BLaER1 (cell line): ENCODE measurements around the gene POLR2A.

Source experiments
- H3K27ac ChIP-seq: shearing (Covaris generic); formaldehyde crosslinking; 2 replicates; pipeline ENCODE4 v1.8.1; 2022
- H3K27me3 ChIP-seq: shearing (Covaris generic); formaldehyde crosslinking; 2 replicates; pipeline ENCODE4 v1.8.1; 2022
- H3K36me3 ChIP-seq: shearing (Covaris generic); formaldehyde crosslinking; 2 replicates; pipeline ENCODE4 v1.8.1; 2022
- H3K4me1 ChIP-seq: shearing (Covaris generic); formaldehyde crosslinking; 2 replicates; pipeline ENCODE4 v1.8.1; 2022
- H3K4me2 ChIP-seq: shearing (Covaris generic); formaldehyde crosslinking; 2 replicates; pipeline ENCODE4 v1.8.1; 2022
- H3K4me3 ChIP-seq: shearing (Covaris generic); formaldehyde crosslinking; 2 replicates; pipeline ENCODE4 v1.8.1; 2022
- H3K9ac ChIP-seq: shearing (Covaris generic); formaldehyde crosslinking; 2 replicates; pipeline ENCODE4 v1.8.1; 2022
- H3K9me3 ChIP-seq: shearing (Covaris generic); formaldehyde crosslinking; 2 replicates; pipeline ENCODE4 v1.8.1; 2022
- H4K20me1 ChIP-seq: shearing (Covaris generic); formaldehyde crosslinking; 2 replicates; pipeline ENCODE4 v1.8.1; 2022
- Cebpa-rat ChIP-seq: shearing (Covaris generic); IDR thresholded peaks from 2 replicates; pipeline ENCODE4 v1.8.1; 2022

Gene POLR2A

DNA sequence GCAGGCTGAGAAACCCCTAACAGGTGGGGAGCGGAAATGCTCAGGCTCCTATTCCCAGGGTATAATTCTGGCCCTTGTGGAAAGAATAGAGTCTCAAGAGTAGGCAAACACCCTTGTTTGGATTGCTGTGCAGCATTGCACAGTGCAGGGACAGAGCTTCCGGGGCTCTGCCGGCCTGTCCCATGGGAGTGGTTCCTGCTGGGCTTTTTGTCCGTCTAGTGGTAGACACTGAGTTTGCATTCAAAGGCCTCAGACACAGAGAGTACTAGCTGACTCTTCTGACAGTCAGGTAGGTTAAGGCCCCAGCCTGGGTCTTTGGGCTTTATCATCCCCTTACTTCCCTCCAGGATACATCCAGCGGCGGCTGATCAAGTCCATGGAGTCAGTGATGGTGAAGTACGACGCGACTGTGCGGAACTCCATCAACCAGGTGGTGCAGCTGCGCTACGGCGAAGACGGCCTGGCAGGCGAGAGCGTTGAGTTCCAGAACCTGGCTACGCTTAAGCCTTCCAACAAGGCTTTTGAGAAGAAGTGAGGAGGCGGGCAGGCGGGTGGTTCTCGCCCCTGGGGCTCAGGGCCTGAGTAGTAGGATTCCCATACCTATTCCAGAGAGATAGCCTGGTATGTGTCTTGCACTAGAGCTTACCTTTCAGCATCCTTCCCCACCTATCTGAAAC, 18.1 kb downstream of the POLR2A start:
- no peak overlapping the region for H3K9ac ChIP-seq
- H4K20me1 ChIP-seq: peaks cover 73% of the 10 kb centered on the region
- no peak for TF ChIP-seq Cebpa-rat
- H3K4me1 ChIP-seq: no peaks in the 10 kb centered on the region
- no peak overlapping the region for H3K27ac ChIP-seq
- H3K9me3 ChIP-seq: no peaks in the 10 kb centered on the region
- H3K4me3 ChIP-seq: no peak overlapping the region
- no peak overlapping the region for H3K4me2 ChIP-seq
- no peaks in the 10 kb centered on the region for H3K27me3 ChIP-seq
- peaks cover 100% of the 10 kb centered on the region for H3K36me3 ChIP-seq

DNA sequence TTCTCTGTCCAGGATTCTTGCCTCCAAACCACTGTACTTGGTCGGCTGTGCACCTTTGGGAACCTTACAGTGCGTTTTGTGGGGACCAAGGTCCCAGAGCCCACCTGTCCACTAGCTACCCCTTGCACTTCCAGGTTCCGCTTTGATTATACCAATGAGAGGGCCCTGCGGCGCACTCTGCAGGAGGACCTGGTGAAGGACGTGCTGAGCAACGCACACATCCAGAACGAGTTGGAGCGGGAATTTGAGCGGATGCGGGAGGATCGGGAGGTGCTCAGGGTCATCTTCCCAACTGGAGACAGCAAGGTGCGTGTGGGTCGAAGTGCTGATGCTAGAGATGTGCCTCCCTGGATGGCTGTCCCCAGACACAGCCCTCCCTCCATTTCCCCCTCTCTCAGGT, 18.8 kb downstream of the POLR2A start:
- no peaks in the 10 kb centered on the region for H3K27me3 ChIP-seq
- peaks cover 100% of the 10 kb centered on the region for H3K36me3 ChIP-seq

DNA sequence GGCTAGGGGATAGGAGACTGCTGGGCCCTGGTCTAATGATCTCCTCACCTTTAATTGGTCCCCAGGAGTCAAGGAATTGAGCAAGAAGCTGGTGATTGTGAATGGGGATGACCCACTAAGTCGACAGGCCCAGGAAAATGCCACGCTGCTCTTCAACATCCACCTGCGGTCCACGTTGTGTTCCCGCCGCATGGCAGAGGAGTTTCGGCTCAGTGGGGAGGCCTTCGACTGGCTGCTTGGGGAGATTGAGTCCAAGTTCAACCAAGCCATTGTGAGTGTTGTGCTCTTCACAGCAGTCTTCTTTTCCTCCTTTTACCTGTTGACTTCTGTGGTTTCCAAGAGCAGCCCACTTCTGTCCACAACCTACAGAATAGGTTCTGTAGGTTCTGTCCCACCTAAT, 19.4 kb downstream of the POLR2A start:
- Histone ChIP-seq H3K4me2 (no peak overlapping the region), H3K36me3 (peaks cover 100% of the 10 kb centered on the region), H3K4me1 (no peaks in the 10 kb centered on the region), H3K27me3 (no peaks in the 10 kb centered on the region), H4K20me1 (peaks cover 60% of the 10 kb centered on the region), H3K27ac (no peak overlapping the region), H3K9me3 (no peaks in the 10 kb centered on the region), H3K4me3 (no peak overlapping the region), H3K9ac (no peak overlapping the region)
- TF ChIP-seq Cebpa-rat: no peak

More for the DNA sequence above, 18.8 kb downstream of the POLR2A start:
- Histone ChIP-seq H3K4me3 (no peak overlapping the region), H3K4me2 (no peak overlapping the region), H3K9ac (no peak overlapping the region), H4K20me1 (peaks cover 66% of the 10 kb centered on the region), H3K9me3 (no peaks in the 10 kb centered on the region), H3K4me1 (no peaks in the 10 kb centered on the region), H3K27ac (no peak overlapping the region)
- TF ChIP-seq Cebpa-rat: no peak

DNA sequence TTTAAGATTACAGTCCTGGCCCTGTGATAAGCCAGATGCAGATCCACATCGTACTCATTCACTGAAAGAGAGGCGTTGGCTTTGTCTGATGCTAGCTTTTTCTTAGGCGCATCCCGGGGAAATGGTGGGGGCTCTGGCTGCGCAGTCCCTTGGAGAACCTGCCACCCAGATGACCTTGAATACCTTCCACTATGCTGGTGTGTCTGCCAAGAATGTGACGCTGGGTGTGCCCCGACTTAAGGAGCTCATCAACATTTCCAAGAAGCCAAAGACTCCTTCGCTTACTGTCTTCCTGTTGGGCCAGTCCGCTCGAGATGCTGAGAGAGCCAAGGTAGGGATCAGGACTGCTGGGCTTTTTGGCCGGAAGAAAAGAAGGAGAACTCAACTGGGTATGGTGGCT, 24.0 kb downstream of the POLR2A start:
- peaks cover 56% of the 10 kb centered on the region for H4K20me1 ChIP-seq
- no peak overlapping the region for H3K27ac ChIP-seq
- no peak overlapping the region for H3K4me3 ChIP-seq
- H3K4me2 ChIP-seq: no peak overlapping the region
- TF ChIP-seq Cebpa-rat: no peak
- no peak overlapping the region for H3K9ac ChIP-seq
- no peaks in the 10 kb centered on the region for H3K27me3 ChIP-seq
- H3K36me3 ChIP-seq: peaks cover 100% of the 10 kb centered on the region
- no peaks in the 10 kb centered on the region for H3K4me1 ChIP-seq
- no peaks in the 10 kb centered on the region for H3K9me3 ChIP-seq

DNA sequence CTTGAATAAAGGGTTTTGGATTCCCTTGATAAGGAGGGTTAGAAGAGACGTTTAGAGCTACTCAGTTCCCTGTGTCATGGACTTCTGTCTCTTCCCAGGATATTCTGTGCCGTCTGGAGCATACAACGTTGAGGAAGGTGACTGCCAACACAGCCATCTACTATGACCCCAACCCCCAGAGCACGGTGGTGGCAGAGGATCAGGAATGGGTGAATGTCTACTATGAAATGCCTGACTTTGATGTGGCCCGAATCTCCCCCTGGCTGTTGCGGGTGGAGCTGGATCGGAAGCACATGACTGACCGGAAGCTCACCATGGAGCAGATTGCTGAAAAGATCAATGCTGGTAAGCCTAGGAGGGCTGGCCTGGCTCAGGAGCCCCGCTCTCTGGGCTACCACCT, 24.7 kb downstream of the POLR2A start:
- H3K9me3 ChIP-seq: no peaks in the 10 kb centered on the region
- no peak overlapping the region for H3K4me3 ChIP-seq
- peaks cover 100% of the 10 kb centered on the region for H3K36me3 ChIP-seq
- no peak for TF ChIP-seq Cebpa-rat
- H3K27me3 ChIP-seq: no peaks in the 10 kb centered on the region
- H3K9ac ChIP-seq: no peak overlapping the region
- H4K20me1 ChIP-seq: peaks cover 53% of the 10 kb centered on the region
- no peaks in the 10 kb centered on the region for H3K4me1 ChIP-seq
- H3K27ac ChIP-seq: no peak overlapping the region
- H3K4me2 ChIP-seq: no peak overlapping the region

DNA sequence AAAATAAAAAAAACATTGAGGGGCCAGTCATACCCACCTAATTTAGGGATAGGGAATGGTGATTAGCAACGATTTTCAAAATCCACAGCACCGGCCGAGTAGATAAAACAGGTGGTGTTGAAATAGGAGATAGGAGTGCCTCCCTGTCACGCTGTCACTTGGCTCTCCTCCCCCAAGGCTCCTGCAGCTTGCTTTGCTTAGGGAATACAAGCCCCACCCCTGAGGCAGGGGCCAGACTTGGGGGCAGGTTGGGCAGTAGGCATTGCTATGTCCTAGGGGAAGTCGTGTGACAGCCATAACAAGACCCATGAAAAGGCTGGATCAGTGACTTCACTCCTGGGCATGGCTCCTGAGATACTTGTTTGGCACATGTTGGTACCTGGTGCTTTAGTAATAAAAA, 25.8 kb downstream of the POLR2A start:
- Histone ChIP-seq H3K9me3 (no peaks in the 10 kb centered on the region), H3K36me3 (peaks cover 93% of the 10 kb centered on the region), H3K4me1 (no peaks in the 10 kb centered on the region), H4K20me1 (peaks cover 61% of the 10 kb centered on the region), H3K4me3 (no peak overlapping the region), H3K4me2 (no peak overlapping the region), H3K27ac (no peak overlapping the region), H3K9ac (no peak overlapping the region), H3K27me3 (no peaks in the 10 kb centered on the region)
- no peak for TF ChIP-seq Cebpa-rat

DNA sequence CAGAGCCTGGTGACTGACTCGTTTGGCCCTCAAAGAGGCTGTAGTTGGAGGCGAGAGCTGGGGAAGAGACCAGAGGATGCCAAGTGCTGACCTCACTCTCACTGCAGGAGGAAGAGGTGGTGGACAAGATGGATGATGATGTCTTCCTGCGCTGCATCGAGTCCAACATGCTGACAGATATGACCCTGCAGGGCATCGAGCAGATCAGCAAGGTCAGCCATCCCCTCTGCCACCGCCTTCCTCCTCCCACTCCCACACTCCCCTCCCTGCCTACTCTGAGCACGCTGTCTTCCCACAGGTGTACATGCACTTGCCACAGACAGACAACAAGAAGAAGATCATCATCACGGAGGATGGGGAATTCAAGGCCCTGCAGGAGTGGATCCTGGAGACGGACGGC, 26.9 kb downstream of the POLR2A start:
- Histone ChIP-seq H3K4me3 (no peak overlapping the region), H3K4me2 (no peak overlapping the region), H3K36me3 (peaks cover 90% of the 10 kb centered on the region), H3K9ac (no peak overlapping the region), H3K4me1 (no peaks in the 10 kb centered on the region), H3K27ac (no peak overlapping the region), H3K27me3 (no peaks in the 10 kb centered on the region), H4K20me1 (peaks cover 51% of the 10 kb centered on the region), H3K9me3 (no peaks in the 10 kb centered on the region)
- no peak for TF ChIP-seq Cebpa-rat

DNA sequence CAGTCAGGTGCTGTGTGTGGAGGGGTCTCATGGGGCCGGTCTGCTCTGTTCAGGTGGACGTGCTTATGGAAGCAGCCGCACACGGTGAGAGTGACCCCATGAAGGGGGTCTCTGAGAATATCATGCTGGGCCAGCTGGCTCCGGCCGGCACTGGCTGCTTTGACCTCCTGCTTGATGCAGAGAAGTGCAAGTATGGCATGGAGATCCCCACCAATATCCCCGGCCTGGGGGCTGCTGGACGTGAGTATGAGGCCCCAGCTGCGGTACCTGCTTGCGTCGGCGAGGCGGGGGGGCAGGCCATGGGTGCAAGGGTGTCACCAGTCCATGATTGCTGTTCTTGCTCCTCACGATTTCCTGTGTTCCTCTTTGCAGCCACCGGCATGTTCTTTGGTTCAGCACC, 27.9 kb downstream of the POLR2A start:
- Histone ChIP-seq H3K36me3 (peaks cover 83% of the 10 kb centered on the region), H3K27ac (no peak overlapping the region), H3K9ac (no peak overlapping the region), H3K27me3 (no peaks in the 10 kb centered on the region), H3K4me2 (no peak overlapping the region), H3K9me3 (no peaks in the 10 kb centered on the region), H3K4me3 (no peak overlapping the region), H3K4me1 (no peaks in the 10 kb centered on the region), H4K20me1 (peaks cover 41% of the 10 kb centered on the region)
- no peak for TF ChIP-seq Cebpa-rat

DNA sequence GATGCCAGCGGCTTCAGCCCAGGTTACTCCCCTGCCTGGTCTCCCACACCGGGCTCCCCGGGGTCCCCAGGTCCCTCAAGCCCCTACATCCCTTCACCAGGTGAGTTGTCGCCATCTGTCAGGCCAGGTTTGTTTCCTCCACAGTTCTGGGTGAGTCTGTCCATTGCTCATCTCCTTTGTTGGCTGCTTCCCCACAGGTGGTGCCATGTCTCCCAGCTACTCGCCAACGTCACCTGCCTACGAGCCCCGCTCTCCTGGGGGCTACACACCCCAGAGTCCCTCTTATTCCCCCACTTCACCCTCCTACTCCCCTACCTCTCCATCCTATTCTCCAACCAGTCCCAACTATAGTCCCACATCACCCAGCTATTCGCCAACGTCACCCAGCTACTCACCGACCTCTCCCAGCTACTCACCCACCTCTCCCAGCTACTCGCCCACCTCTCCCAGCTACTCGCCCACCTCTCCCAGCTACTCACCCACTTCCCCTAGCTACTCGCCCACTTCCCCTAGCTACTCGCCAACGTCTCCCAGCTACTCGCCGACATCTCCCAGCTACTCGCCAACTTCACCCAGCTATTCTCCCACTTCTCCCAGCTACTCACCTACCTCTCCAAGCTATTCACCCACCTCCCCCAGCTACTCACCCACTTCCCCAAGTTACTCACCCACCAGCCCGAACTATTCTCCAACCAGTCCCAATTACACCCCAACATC, 28.8 kb downstream of the POLR2A start:
- Histone ChIP-seq H3K9ac (no peak overlapping the region), H3K27ac (no peak overlapping the region), H3K4me3 (no peak overlapping the region), H3K27me3 (no peaks in the 10 kb centered on the region), H4K20me1 (peaks cover 40% of the 10 kb centered on the region), H3K36me3 (peaks cover 78% of the 10 kb centered on the region), H3K4me2 (no peak overlapping the region), H3K9me3 (no peaks in the 10 kb centered on the region), H3K4me1 (no peaks in the 10 kb centered on the region)
- TF ChIP-seq Cebpa-rat: no peak

DNA sequence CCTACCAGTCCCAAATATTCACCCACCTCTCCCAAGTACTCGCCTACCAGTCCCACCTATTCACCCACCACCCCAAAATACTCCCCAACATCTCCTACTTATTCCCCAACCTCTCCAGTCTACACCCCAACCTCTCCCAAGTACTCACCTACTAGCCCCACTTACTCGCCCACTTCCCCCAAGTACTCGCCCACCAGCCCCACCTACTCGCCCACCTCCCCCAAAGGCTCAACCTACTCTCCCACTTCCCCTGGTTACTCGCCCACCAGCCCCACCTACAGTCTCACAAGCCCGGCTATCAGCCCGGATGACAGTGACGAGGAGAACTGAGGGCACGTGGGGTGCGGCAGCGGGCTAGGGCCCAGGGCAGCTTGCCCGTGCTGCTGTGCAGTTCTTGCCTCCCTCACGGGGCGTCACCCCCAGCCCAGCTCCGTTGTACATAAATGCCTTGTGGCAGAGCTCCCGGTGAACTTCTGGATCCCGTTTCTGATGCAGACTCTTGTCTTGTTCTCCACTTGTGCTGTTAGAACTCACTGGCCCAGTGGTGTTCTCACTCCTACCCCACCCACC, 29.8 kb downstream of the POLR2A start:
- no peaks in the 10 kb centered on the region for H3K27me3 ChIP-seq
- no peak for TF ChIP-seq Cebpa-rat
- no peak overlapping the region for H3K27ac ChIP-seq
- no peaks in the 10 kb centered on the region for H3K9me3 ChIP-seq
- H4K20me1 ChIP-seq: peaks cover 40% of the 10 kb centered on the region
- no peaks in the 10 kb centered on the region for H3K4me1 ChIP-seq
- H3K4me3 ChIP-seq: no peak overlapping the region
- no peak overlapping the region for H3K4me2 ChIP-seq
- no peak overlapping the region for H3K9ac ChIP-seq
- H3K36me3 ChIP-seq: peaks cover 73% of the 10 kb centered on the region
